Measurements from ENCODE around the gene PLPPR3.

DNA sequence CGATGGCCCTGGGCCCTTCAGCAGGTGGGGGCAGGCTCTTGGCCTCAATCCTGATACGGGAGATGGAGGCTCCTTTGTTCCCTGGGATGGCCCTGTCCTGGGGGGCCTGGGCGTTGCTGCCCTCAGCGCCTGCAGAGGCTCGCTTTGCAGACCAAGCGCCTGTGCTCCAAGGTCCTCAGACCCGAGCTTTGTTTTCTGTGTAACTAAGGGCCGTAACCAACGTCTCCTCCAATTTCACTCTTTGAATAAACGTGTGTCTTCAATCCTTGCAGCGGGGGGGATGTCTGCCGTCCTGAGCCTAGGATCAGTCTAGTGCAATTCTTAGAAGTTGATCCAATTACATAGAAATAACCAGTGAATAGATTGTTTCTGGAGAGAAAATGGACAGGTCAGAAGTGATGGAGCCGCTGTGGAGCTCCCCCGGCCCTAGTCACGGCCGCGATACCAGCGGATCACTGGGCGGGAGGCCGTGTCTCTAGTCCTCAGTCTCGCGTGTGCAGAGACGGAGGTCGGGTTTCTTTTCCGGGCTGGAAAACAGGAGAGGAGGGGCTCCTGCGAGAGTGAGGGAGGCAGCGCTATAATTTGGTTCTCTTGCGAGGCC, 19.2 kb downstream of the PLPPR3 start:
- no peak for TF ChIP-seq CTCF (IDR thresholded peaks at IDR 0.05)
- no peak for TF ChIP-seq POLR2A (IDR thresholded peaks at IDR 0.05)

Measured in vagina (tissue), 2 donors.